NCI-H226 (cell line): ENCODE results near the gene GGT6.
A peak's percentile ranks its signal among the peaks of the same experiment; 100 is the strongest.

Source experiments
- DNase-seq: peaks from one replicate; pipeline ENCODE4 v3.0.0-alpha.2; 2015

GGT6 gene

DNA sequence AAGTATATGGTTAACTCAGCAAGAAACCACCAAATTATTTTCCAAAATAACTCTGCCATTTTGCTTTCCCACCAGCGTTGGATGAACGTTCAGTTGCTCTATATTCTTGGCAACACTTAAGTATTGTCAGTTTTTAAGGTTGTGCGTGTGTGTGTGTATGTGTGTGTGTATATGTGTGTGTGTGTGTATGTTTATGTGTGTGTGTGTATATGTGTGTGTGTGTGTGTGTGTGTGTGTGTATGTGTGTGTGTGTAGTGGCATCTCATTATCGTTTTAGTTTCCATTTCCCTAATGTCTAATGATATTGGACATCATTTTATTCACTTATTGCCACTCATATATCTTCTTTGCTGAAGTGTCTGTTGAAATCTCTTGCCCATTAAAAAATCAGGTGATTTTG lies 12.7 kb upstream of the GGT6 start:
- DNase-seq: no peak

GRCh38 chr17:4572131-4572530 lies 11.8 kb upstream of the GGT6 start:
- DNase-seq: no peak

DNA sequence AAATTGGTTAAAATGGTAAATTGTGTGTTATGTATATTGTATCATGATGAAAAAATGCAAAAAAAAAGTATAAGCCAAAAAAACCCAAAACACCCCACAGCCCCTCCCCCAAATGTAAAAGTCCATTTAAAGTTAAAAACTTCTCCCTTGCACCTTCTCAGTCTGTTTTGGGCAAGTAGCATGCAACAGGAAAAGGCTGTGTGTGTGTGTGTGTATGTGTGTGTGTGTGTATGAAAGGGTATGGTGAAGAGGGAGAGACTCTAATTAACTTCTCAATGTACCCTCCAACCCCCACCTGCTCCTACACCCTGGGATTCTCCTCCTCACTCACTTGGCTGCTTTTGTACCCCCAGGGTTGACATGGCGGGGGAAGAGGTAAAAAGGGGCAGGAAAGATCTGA lies 9.2 kb upstream of the GGT6 start:
- DNase-seq: no peak

- DNase-seq: peak; percentile 48
Measured at GRCh38 chr17:4566785-4567184, 6.4 kb upstream of the GGT6 start.

DNA sequence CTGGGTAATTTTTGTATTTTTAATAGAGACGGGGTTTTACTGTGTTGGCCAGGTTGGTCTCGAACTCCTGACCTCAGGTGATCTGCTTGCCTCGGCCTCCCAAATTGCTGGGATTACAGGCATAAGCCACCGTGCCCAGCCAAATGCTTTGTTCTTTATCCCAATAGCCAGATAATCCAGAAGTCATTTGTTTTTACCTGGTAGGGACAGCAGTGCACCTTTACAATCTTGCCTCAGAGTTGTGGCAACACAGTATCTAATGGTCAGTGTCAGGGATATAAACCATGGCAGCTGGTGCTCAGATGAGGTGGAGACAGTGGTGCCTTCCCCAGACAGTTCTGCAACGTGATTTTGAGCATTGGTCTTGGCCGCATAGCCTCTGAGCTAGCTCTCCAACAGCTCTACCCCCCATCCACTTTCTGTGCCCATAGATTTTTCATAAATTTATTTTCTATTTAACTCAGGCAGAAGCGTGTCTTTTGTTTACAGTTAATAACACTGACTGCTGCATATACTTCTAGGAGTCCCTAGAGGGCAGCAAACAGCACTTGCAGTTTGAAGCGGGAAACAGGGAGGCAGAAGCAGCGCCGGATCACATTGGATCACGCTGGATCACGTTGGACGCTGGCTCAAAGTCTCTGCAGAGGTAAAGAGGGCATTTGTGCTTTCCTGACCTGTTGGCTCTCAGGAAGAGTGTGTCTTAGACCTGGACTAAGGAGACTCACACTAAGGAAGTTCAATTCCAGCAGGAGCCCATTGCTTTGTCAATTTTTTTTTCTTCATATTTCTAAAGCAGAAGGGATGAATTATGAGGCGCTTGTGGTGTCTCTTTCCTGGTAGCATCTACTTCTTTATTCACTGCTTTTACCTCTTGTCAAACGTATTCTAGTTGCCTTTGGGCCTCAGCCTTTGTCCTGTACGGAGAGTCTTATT lies 5.1 kb upstream of the GGT6 start:
- peak; percentile 63 for DNase-seq

GRCh38 chr17:4562015-4562969 lies 1.9 kb upstream of the GGT6 start:
- no peak for DNase-seq

DNA sequence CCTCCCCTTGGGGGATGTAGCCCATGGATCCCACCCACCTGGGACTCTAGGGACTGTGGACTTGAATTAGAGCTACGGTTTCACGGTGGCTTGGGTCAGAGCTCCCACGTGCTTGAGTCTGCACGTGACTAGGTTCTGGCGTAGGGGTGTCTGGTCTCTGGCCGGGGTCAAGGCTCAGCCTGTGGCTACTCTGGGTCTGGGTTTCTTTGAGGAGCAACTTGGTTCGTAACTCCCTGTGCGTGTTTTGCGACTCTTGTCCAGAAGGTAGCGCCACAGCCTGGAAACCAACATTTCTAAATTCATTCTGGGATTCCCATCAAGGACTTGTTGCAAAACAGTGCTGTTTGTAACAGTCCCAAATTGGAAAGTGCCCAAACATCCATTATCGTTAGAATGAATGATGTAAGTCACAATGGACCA lies 470 bp upstream of the GGT6 start:
- DNase-seq: no peak

- no peak for DNase-seq
Measured at GRCh38 chr17:4559966-4560365, 411 bp downstream of the GGT6 start.

DNA sequence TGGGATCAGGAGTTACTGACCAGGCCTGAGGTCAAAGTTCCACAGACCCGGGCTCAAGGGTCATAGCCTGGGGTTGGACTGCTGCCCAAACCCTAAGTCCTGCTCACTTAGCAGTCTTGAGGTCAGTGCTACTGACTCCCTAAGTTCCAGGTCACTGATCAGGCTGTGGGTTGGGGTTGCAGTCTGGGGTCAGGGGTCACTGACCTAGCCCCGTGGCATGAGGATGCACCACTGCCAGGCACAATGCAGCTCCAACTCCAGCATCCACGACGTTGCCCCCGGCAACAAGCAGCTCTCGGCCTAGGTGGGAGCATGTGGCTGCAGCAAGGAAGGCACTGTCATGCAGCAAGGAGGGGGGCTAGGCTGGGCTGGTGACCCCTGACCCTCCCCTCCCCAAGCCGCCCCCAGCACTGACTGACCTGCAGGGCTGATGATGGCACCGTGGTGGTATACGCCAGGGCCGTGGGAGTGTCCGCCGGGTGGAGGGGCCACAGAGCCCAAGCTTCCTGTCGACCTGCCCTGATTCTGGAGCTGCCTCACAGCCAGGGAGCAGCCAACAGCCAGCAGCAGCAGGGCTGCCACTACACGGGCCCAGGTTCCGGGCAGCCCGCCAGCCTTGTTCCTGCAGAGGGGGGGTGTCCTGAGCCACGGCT lies 1.1 kb downstream of the GGT6 start:
- DNase-seq: no peak

GRCh38 chr17:4558347-4558971 lies 1.9 kb downstream of the GGT6 start:
- DNase-seq: no peak

GRCh38 chr17:4557626-4558346 lies 2.6 kb downstream of the GGT6 start:
- DNase-seq: no peak

- DNase-seq: no peak
Measured at GRCh38 chr17:4556996-4557395, 3.4 kb downstream of the GGT6 start.

GRCh38 chr17:4555873-4556759 lies 4.3 kb downstream of the GGT6 start:
- DNase-seq: no peak

DNA sequence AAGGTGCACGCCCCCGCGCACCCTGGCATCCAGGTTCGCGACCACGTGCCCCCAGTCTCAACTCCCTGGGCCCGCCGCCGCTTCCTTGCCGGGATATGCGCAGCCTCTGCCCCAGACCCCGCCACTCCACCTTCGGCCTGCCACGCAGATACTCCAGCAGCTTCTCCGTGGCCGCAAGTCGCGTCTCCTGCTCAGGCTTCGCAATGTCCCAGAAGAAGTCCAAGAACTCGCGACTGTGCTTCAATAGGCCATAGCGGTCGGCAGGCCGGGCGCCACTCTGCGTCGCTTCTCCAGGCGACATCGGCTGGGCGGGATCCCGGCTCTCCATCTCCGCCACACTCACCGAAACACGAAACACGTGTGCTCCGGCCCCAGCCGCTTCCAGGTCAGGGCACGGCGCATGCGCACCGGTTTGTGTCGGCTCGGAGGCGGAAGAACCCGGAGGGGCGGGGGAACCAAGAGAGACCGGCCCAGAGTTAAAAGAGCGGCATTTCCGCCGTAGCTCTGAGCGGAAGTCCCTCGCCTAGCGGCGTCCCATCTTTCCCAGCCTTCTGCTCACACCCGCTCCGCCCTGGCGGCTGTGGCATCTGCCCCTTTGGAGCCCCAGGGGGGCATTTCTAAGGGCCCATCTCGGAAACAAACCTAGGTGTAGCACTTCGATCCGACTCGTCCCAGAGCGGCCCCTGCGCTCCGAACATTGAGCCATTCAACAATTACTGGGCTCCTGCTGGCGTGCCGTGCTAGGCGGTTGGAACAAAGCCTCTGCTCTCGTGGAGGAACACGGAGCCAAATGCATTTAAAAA lies 5.2 kb downstream of the GGT6 start, which contains the start of gene MYBBP1A:
Gene MYBBP1A, minus strand, starts transcription at position 388 of the 803 bp plus-strand sequence. Its CDS starts 60 bp downstream, at position 328.
- DNase-seq: peak; percentile 93

DNA sequence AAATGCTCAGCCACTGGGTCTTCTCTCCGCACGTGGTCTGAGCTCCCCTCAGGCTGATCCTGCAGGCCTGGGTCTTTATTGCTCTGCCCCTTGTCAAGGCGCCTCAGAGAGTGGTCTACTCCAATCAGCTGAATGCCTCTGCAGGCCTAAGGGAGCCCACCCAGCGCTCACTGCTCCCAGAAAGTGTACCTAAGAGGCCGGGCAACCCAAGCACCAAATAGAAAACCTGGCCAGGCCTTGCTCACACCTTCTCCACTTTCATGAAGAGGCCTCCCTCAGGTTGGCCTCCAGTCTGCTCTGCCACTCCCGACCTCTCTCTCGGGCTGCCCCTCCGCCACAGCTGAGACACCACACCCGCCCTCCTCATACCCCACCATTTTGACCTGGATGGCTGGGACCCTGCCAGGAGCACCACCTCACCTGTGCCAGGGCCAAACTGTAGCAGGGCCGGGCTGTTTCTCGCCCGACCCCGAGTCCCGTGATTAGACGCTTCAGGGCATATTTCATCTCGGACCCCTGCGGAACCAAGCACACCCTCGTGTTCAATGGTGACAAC lies 5.9 kb downstream of the GGT6 start:
- no peak for DNase-seq

GRCh38 chr17:4553669-4554068 lies 6.7 kb downstream of the GGT6 start:
- DNase-seq: no peak

DNA sequence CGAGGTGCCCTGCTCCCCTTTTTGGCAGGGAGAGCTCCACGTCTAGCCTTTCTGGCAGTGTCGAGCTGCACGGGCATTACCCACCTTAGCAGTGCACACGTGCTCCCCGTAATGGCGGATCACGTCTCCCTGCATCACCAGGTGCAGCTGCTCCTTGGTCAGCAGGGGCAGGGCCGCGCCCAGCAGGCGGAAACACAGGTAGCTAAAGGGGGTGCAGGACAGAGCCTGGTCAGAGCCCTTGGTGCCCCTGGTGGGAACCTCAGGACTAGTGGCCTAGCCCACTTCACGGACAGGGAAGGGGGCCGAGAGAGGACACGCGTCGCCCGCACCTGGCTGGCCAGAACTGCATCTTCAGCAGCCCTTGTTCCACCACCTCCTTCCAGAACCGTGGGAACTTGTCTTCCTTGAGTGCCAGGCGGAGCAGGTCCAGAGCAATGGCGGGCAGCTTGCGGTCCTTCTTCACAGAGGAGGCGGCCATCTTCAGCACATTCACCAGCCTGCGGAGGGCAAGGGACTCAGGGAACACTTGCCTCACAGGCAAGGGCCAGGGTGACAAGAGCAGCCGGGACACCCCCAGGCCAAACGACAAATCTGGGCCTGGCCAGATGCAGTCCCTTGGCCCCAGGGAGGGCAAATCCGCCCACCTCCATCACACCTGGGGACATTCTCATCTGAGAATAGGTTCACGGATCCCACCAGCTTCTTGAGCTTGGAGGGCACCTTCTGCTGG lies 8.4 kb downstream of the GGT6 start:
- DNase-seq: no peak

- no peak for DNase-seq
Measured at GRCh38 chr17:4551141-4551540, 9.2 kb downstream of the GGT6 start.

GRCh38 chr17:4550534-4551039 lies 9.8 kb downstream of the GGT6 start:
- DNase-seq: no peak
